ENCODE measurements around the gene CENPF. TPM values are rescaled to one million over a fixed set of nuclear protein-coding genes. Genes with fewer than 3 reads are reported as not detected.

Gene CENPF
- total RNA-seq, 1 experiment from 2014 or later: 156 TPM

- no peak overlapping the region for H2AFZ ChIP-seq
- H3K27me3 ChIP-seq (ENCODE audit: insufficient read depth, low read depth): no peaks in the 10 kb centered on the region
- no peak overlapping the region for H3K4me2 ChIP-seq
- H3F3A ChIP-seq (ENCODE audit: insufficient read depth, low read depth): no peaks in the 10 kb centered on the region
- DNase-seq: no peak
- no peaks in the 10 kb centered on the region for H4K20me1 ChIP-seq (ENCODE audit: insufficient read depth)
- H3K9me3 ChIP-seq (ENCODE audit: insufficient read depth, low read depth): no peaks in the 10 kb centered on the region
- no peaks in the 10 kb centered on the region for H3K9me2 ChIP-seq (ENCODE audit: insufficient read depth)
- TF ChIP-seq CTCF (conservative IDR thresholded peaks at IDR 0.05): no peak
- TF ChIP-seq EZH2 (IDR thresholded peaks at IDR 0.05; ENCODE audit: low read depth): no peak
- intact Hi-C loops (cut with micrococcal nuclease; ENCODE audit: unreplicated experiment): no loop called here
- CTCF ChIA-PET: no interaction called here
- H3K4me3 ChIP-seq: no peak overlapping the region
- no peak overlapping the region for H3K27ac ChIP-seq
- no peaks in the 10 kb centered on the region for H3K79me2 ChIP-seq (ENCODE audit: low read depth)
- H3K4me1 ChIP-seq (replicated peaks; ENCODE audit: insufficient read depth): no peaks in the 10 kb centered on the region
- POLR2A ChIA-PET (ENCODE audit: unreplicated experiment): no interaction called here
- H3K36me3 ChIP-seq (ENCODE audit: low read depth): no peaks in the 10 kb centered on the region
- BruUV-seq (replicated peaks): no TSS peak
Observed at GRCh38 chr1:214712737-214713136, 109.7 kb downstream of the CENPF start.

Other genes with a start within 250 kb of the CENPF start
- gene PTPN14, start 51.6 kb upstream of the CENPF start, total RNA-seq (2021): 59.2 and 78.9 TPM in 2 replicates

Data from PC-9 (cell line).